ENCODE results near the gene CLDN7. TPM values are rescaled to one million over a fixed set of nuclear protein-coding genes. Genes with fewer than 3 reads are reported as not detected.

Gene CLDN7
- total RNA-seq, 1 donor from 2014 or later: 248 TPM

DNA sequence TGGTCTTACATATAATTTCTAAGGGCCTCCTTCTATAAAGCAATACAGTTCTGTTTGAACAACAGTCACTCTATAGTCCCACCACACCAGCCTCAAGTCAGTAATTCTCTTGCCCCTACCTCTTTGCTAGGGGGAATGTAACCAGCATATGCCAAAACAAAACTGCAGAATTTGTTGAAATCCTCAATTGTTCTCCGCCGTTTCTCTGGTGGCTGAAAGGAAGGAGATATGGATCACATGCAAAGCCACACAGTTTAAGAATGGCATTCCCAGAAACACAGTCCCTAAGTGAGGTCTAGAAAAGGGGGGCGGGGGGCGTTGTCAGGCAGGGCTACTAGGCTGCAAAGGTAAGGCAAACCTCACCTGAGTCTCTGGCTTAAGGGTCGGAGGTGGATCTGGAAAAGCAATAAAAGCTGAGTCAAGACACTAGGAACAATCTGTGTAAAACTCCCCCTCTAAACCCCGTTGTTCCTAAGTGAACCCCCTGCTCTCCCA lies 25.0 kb downstream of the CLDN7 start:
- Histone ChIP-seq H3K4me3 (ENCODE audit: low read depth, low read length) (peak overlapping the region; percentile 97), H3K36me3 (ENCODE audit: control insufficient read depth, insufficient read depth, low read length) (peaks cover 5% of the 10 kb centered on the region), H3K27me3 (ENCODE audit: control insufficient read depth, insufficient read depth, low read length) (no peaks in the 10 kb centered on the region)
- TF ChIP-seq, protein P1, sequence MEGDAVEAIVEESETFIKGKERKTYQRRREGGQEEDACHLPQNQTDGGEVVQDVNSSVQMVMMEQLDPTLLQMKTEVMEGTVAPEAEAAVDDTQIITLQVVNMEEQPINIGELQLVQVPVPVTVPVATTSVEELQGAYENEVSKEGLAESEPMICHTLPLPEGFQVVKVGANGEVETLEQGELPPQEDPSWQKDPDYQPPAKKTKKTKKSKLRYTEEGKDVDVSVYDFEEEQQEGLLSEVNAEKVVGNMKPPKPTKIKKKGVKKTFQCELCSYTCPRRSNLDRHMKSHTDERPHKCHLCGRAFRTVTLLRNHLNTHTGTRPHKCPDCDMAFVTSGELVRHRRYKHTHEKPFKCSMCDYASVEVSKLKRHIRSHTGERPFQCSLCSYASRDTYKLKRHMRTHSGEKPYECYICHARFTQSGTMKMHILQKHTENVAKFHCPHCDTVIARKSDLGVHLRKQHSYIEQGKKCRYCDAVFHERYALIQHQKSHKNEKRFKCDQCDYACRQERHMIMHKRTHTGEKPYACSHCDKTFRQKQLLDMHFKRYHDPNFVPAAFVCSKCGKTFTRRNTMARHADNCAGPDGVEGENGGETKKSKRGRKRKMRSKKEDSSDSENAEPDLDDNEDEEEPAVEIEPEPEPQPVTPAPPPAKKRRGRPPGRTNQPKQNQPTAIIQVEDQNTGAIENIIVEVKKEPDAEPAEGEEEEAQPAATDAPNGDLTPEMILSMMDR (IDR thresholded peaks at IDR 0.05; ENCODE audit: insufficient read depth, low read length, poor library complexity, severe bottlenecking): no peak
- no peak for DNase-seq (ENCODE audit: low read depth)

DNA sequence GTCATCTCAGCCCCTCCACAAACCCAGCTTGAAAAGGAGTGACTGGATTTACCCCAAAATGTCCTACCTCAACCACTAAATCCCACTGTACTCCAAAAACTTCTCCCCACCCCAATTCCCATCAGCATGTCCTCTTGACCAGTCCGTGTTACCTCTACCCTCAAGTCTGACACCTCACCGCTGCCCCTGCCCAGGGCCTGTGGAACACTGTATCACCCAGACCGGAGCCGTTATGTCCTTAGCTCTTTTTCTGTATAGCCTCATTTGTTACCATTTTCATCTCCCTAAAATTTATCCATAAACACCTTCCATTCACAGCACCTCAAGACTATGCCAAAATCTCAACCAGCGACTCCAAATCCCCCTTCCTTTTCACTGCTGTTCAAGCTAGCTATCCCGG lies 25.5 kb downstream of the CLDN7 start:
- DNase-seq (ENCODE audit: low read depth): no peak
- TF ChIP-seq, protein P1 (IDR thresholded peaks at IDR 0.05; ENCODE audit: insufficient read depth, low read length, poor library complexity, severe bottlenecking): no peak
- Histone ChIP-seq H3K4me3 (ENCODE audit: low read depth, low read length) (no peak overlapping the region), H3K36me3 (ENCODE audit: control insufficient read depth, insufficient read depth, low read length) (peaks cover 5% of the 10 kb centered on the region), H3K27me3 (ENCODE audit: control insufficient read depth, insufficient read depth, low read length) (no peaks in the 10 kb centered on the region)

DNA sequence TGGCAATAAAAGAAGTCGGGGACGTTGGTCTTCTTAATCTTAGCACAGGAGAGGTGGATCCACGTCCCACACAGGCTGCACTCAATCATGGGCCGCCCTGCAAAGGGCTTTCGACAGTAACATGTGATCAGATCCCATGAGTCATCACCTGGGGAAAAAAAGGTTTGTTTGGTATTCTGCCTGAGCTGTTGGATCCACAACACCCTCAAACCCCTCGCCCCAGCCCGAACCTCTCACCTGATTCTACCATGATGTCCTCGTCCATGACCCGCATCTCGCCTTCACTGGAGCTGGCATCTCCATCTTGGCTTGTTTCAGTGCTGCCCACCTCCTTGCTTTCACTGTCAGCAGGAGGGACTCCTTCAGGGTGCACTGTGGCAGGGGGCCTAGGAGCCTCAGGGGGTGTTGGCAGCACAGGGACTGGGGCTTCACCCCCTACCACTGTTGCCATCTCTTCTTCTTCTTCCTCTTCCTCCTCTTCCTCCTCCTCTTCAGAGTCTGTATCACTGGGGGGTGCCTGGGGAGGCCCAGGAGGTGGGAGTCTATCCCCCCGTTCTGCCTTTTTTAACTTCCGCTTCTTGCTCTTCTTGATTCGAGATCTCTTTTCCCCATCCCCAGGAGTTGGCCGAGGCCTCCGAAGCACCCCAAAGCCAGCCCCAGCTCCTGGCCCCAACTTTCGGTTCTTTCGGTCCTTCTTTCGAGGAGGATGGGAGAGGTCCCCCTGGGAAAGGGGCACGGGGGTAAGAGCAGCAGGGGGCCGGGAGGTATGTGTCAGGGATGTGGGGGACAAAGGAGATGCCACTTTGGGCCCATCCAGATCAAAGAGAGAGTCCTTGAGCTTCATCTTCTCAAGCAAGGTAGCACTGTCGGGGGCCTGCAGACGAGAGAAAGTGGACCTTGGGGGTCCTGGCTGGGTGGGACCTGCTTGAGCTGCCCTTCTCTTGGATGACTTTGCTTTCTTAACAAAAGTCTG lies 26.3 kb downstream of the CLDN7 start:
- H3K36me3 ChIP-seq (ENCODE audit: control insufficient read depth, insufficient read depth, low read length): peaks cover 5% of the 10 kb centered on the region
- DNase-seq (ENCODE audit: low read depth): no peak
- no peak overlapping the region for H3K4me3 ChIP-seq (ENCODE audit: low read depth, low read length)
- TF ChIP-seq, protein P1 (IDR thresholded peaks at IDR 0.05; ENCODE audit: insufficient read depth, low read length, poor library complexity, severe bottlenecking): no peak
- H3K27me3 ChIP-seq (ENCODE audit: control insufficient read depth, insufficient read depth, low read length): no peaks in the 10 kb centered on the region

DNA sequence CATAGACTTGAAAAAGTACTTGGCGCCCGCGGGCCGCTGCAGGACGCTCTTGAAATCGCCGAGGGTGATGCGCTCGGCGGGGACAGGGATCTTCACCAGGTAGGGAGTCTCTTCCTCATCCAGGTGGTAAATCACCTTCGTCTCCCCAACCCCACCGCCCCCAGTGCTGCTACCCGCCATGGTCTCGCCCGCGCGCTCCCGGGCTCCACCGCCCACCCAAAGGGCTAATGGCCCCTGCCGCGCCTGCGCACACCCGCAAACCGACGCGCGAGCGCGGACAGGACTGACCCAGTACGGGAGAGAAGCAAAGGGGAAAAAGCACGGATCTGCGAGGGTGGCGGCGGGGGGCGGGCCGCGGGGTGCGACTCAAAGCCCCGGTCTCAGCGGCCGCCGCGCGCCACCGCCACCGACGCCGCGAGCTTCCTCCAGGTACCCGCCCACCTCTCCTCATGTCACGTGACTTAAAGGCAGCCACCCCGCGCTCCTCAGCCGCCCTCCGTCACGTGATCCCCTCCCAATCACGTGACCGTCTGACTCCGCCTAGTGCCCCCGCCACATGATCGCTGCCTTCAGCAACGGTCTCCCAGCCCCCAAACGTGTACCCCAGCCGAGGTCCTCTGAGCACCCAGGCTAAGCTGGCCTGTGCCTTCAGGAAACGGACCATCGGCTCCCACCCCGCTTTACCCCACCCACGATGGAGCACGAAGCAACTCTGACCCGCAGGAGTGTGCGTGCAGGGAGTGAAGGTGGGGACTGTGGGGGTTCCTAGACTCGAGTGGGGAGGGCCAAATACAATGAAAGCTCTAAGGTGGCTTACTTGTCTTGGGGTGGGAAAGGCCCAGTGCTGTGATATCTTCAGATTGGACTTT lies 28.0 kb downstream of the CLDN7 start, which contains the start of gene DVL2:
DVL2 (minus strand) TSS at position 435 of the 869 bp plus-strand sequence; CDS start at position 180, 255 bp downstream.
- peaks cover 6% of the 10 kb centered on the region for H3K36me3 ChIP-seq (ENCODE audit: control insufficient read depth, insufficient read depth, low read length)

DNA sequence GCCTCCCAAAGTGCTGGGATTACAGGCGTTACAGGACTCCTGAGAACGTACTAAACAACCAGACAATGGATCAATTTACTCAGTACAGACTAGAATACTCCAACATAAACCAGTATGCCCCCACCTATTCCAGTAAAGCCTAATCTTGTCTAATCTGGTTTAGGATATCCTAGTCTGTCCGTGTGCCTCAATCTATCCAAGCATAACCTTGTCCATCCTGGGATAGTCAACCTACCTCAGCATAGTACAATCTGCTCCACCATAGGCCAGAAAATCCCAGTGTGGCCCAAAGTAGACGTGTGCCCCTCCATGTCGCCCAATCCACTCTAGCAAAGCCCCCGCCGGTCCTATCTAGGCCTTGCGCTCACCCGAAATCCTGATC lies 28.6 kb downstream of the CLDN7 start:
- Histone ChIP-seq H3K4me3 (ENCODE audit: low read depth, low read length) (peak overlapping the region; percentile 79), H3K36me3 (ENCODE audit: control insufficient read depth, insufficient read depth, low read length) (peaks cover 7% of the 10 kb centered on the region), H3K27me3 (ENCODE audit: control insufficient read depth, insufficient read depth, low read length) (no peaks in the 10 kb centered on the region)
- no peak for DNase-seq (ENCODE audit: low read depth)
- TF ChIP-seq, protein P1 (IDR thresholded peaks at IDR 0.05; ENCODE audit: insufficient read depth, low read length, poor library complexity, severe bottlenecking): no peak

More for the DNA sequence above, 28.0 kb downstream of the CLDN7 start, which contains the start of gene DVL2:
- H3K27me3 ChIP-seq (ENCODE audit: control insufficient read depth, insufficient read depth, low read length): no peaks in the 10 kb centered on the region
- TF ChIP-seq, protein P1 (IDR thresholded peaks at IDR 0.05; ENCODE audit: insufficient read depth, low read length, poor library complexity, severe bottlenecking): no peak
- peak within 1 kb of the TSS; percentile 79 for H3K4me3 ChIP-seq (ENCODE audit: low read depth, low read length)
- no peak for DNase-seq (ENCODE audit: low read depth)
